Adrenal gland (tissue), 12 donors: ENCODE results near the gene SRPK2. TPM values are rescaled to one million over a fixed set of nuclear protein-coding genes. Genes with fewer than 3 reads are reported as not detected.
A peak's percentile ranks its signal among the peaks of the same experiment; 100 is the strongest.

Experiments used
- DNase-seq, 7 donors: peaks; one replicate each; pipeline ENCODE4 v3.0.0-alpha.2; 2019 to 2020
- H3K27ac ChIP-seq, 5 donors: fragments of 200-600 bp; sonication (generic) in 4 of 5; 1 replicate in 3 of 5; 2 replicates in 2 of 5; pipeline versions ENCODE4 v1.5.1 to v1.8.0; 2016 to 2020; ENCODE audit warnings: mild to moderate bottlenecking in 1 of 5
- H3K27me3 ChIP-seq: fragments of 200-600 bp; 2 replicates; pipeline ENCODE4 v1.8.0; 2021
- H3K36me3 ChIP-seq, 2 donors: fragments of 200-600 bp; replicated peaks in 1 of 2; 1 replicate in 1 of 2; 2 replicates in 1 of 2; pipeline versions ENCODE4 v1.5.1 to v1.8.0; 2018 to 2022
- H3K4me1 ChIP-seq, 2 donors: fragments of 200-600 bp; replicated peaks in 1 of 2; 1 replicate in 1 of 2; 2 replicates in 1 of 2; pipeline versions ENCODE4 v1.5.1 to v1.8.0; 2018 to 2021
- H3K4me3 ChIP-seq, 4 donors: fragments of 200-600 bp; sonication (generic) in 3 of 4; one replicate each; pipeline ENCODE4 v1.5.1; 2016 to 2018
- H3K9me3 ChIP-seq, 3 donors: fragments of 200-600 bp; sonication (generic) in 1 of 3; replicated peaks in 1 of 3; 1 replicate in 2 of 3; 2 replicates in 1 of 3; pipeline versions ENCODE4 v1.5.1 to v1.8.0; 2016 to 2021
- CTCF ChIP-seq, 6 experiments: fragments of 450-650 bp in 4 of 6; fragments of 200-600 bp in 2 of 6; sonication (generic) in 1 of 6; IDR thresholded peaks; 1 replicate in 5 of 6; 2 replicates in 1 of 6; pipeline versions ENCODE4 v1.5.1 to v1.8.0; 2016 to 2021; ENCODE audit warnings: antibody characterized with exemption in 6 of 6, mild to moderate bottlenecking in 2 of 6, moderate library complexity in 1 of 6
- POLR2A ChIP-seq, 2 donors: fragments of 450-650 bp; IDR thresholded peaks; one replicate each; pipeline ENCODE4 v1.6.1; 2017; ENCODE audit warnings: antibody characterized with exemption in 2 of 2, mild to moderate bottlenecking in 2 of 2, moderate library complexity in 1 of 2
- WGBS, 4 donors: extraction: QIAGEN DNeasy Blood & Tissue Kit in 2 of 4; methylation state at CpG; one replicate each; pipeline versions ENCODE4 v1.1.5 to v1.1.7; 2013 to 2017; 5-methylcytosine and 5-hydroxymethylcytosine counted together
- intact Hi-C, 2 donors: fragments of 100-400 bp; cut with DNase I; formaldehyde crosslinking; loops; one replicate each; pipeline versions ENCODE4 v1.14.1 to v1.15.0; 2022 to 2023
- polyA plus RNA-seq, 3 donors: library from polyadenylated mRNA; stranded (reverse); fragments of 200-250 nt in 2 of 3; fragments of 350-450 nt in 1 of 3; fragmentation: Illumina TruSeq in 1 of 3; extraction: RNeasy Lipid Tissue Mini Kit (QIAGEN cat#74804) in 1 of 3; gene quantifications; one replicate each; pipeline ENCODE4 v1.2.3, GENCODE V29; 2013 to 2014
- total RNA-seq, 9 donors: library from RNA; depleted of rRNA in 4 of 9; stranded (reverse); fragments of >200 nt in 4 of 9; fragments of 120-200 nt in 1 of 9; fragmentation: NEBNext Ultra II Directional in 1 of 9; extraction: Animal tissue kit (Norgen Biotek cat#: 25700) in 1 of 9; gene quantifications; one replicate each; pipeline versions ENCODE4 v1.1.0 to v1.2.4, GENCODE V29; 2013 to 2023
- donor health status: healthy with polysubstance abuse.
- donor health status: Bipolar disorder and iron deficiency.
- donor health status: DM: yes; HTN: yes; CAD: no.
- donor health status: DM: no; HTN: no; CAD: no.
- donor health status: DM: no; HTN: no; CAD: no.
- donor health status: DM: yes; HTN: yes; CAD: no.

SRPK2 gene
- total and polyA plus RNA-seq, 12 donors = 7.3 to 64.7 (median 36.6) TPM

GRCh38 chr7:105355701-105356100 is 33.0 kb downstream of the SRPK2 start:
- H3K4me3 ChIP-seq = no peak overlapping the region
- no peak for TF ChIP-seq POLR2A (IDR thresholded peaks at IDR 0.05)
- no peak for TF ChIP-seq CTCF (IDR thresholded peaks at IDR 0.05)
- H3K9me3 ChIP-seq = no peaks in the 10 kb centered on the region
- H3K27ac ChIP-seq = no peak overlapping the region
- no peak for DNase-seq
- H3K27me3 ChIP-seq = no peaks in the 10 kb centered on the region
- intact Hi-C loops = no loop called here
- 86 to 94% (median 87%) methylated on average over 6 of the region's 6 CpGs for WGBS, 4 donors
- no peaks in the 10 kb centered on the region for H3K36me3 ChIP-seq
- H3K4me1 ChIP-seq = peaks cover 11 to 34% of the 10 kb centered on the region in 2 donors

- no peaks in the 10 kb centered on the region for H3K36me3 ChIP-seq
- no peaks in the 10 kb centered on the region for H3K9me3 ChIP-seq
- H3K4me3 ChIP-seq = no peak overlapping the region
- peak overlapping the region in 1 of 5 donors; percentile 46 for H3K27ac ChIP-seq
- WGBS, 4 donors = 90 to 100% (median 91%) methylated on average over 2 of the region's 2 CpGs
- H3K4me1 ChIP-seq = peaks cover 11 to 34% of the 10 kb centered on the region in 2 donors
- TF ChIP-seq POLR2A (IDR thresholded peaks at IDR 0.05) (no peak), CTCF (IDR thresholded peaks at IDR 0.05) (no peak)
- intact Hi-C loops = no loop called here
- DNase-seq = no peak
- H3K27me3 ChIP-seq = no peaks in the 10 kb centered on the region
These were observed 34.3 kb downstream of the SRPK2 start for GRCh38 chr7:105354383-105354782.

GRCh38 chr7:105353752-105354328 is 34.9 kb downstream of the SRPK2 start:
- peak; percentile 30 to 61 (median 42) for DNase-seq
- TF ChIP-seq CTCF (IDR thresholded peaks at IDR 0.05) (no peak), POLR2A (IDR thresholded peaks at IDR 0.05) (no peak)
- peaks cover 11 to 34% of the 10 kb centered on the region in 2 donors for H3K4me1 ChIP-seq
- H3K4me3 ChIP-seq = no peak overlapping the region
- intact Hi-C loops = no loop called here
- H3K36me3 ChIP-seq = no peaks in the 10 kb centered on the region
- H3K27ac ChIP-seq = peak overlapping the region in 1 of 5 donors; percentile 46
- no peaks in the 10 kb centered on the region for H3K9me3 ChIP-seq
- 50 to 67% (median 65%) methylated on average over 3 to 5 of the region's 5 CpGs for WGBS, 4 donors
- no peaks in the 10 kb centered on the region for H3K27me3 ChIP-seq

GRCh38 chr7:105352901-105353668 is 35.6 kb downstream of the SRPK2 start:
- no peak for TF ChIP-seq CTCF (IDR thresholded peaks at IDR 0.05)
- no peak for TF ChIP-seq POLR2A (IDR thresholded peaks at IDR 0.05)
- Histone ChIP-seq H3K27ac (no peak overlapping the region), H3K4me3 (no peak overlapping the region), H3K27me3 (no peaks in the 10 kb centered on the region), H3K9me3 (no peaks in the 10 kb centered on the region), H3K4me1 (peaks cover 11 to 34% of the 10 kb centered on the region in 2 donors), H3K36me3 (no peaks in the 10 kb centered on the region)
- DNase-seq = no peak
- intact Hi-C loops = no loop called here
- 77 to 95% (median 87%) methylated on average over 4 of the region's 4 CpGs for WGBS, 4 donors
